Activated naive CD4-positive, alpha-beta T cell treated with anti-CD3 and anti-CD28 coated beads for 36 hours (primary cell): ENCODE data around the gene KLK14. TPM values are rescaled to one million over a fixed set of nuclear protein-coding genes. Genes with fewer than 3 reads are reported as not detected.

Experiments
- CTCF ChIA-PET: fragments of 350-600 bp; sonication (Branson Sonifier 250); formaldehyde crosslinking; loops from one replicate; lab custom pipeline; 2021; ENCODE audit warnings: antibody characterized with exemption; lab: Charles Lee
- DNase-seq: peaks from one replicate; pipeline ENCODE4 v3.0.0-alpha.2; 2020
- H3K27ac Mint-ChIP-seq: one replicate; pipeline ENCODE4 v1.8.0; 2021; ENCODE audit warnings: mild to moderate bottlenecking, mixed read lengths
- H3K27me3 Mint-ChIP-seq: one replicate; pipeline ENCODE4 v1.8.0; 2021; ENCODE audit warnings: low read depth, mixed read lengths
- H3K36me3 Mint-ChIP-seq: one replicate; pipeline ENCODE4 v1.8.0; 2021; ENCODE audit warnings: low read depth, mixed read lengths
- H3K4me1 Mint-ChIP-seq: one replicate; pipeline ENCODE4 v1.8.0; 2021; ENCODE audit warnings: low read depth, mixed read lengths
- H3K4me3 Mint-ChIP-seq: one replicate; pipeline ENCODE4 v1.8.0; 2021; ENCODE audit warnings: mild to moderate bottlenecking, moderate library complexity, mixed read lengths
- H3K9me3 Mint-ChIP-seq: one replicate; pipeline ENCODE4 v1.8.0; 2021; ENCODE audit warnings: mixed read lengths
- intact Hi-C: fragments of 100-400 bp; cut with micrococcal nuclease; formaldehyde crosslinking; loops from one replicate; pipeline ENCODE4 v1.15.1; 2023
- total RNA-seq, 2 experiments: library from RNA; stranded (reverse); gene quantifications; one replicate each; pipeline ENCODE4 v1.2.3, GENCODE V29; 2021

Gene KLK14
- total RNA-seq, 2 experiments from 2014 or later: 0.69 to 0.79 TPM

DNA sequence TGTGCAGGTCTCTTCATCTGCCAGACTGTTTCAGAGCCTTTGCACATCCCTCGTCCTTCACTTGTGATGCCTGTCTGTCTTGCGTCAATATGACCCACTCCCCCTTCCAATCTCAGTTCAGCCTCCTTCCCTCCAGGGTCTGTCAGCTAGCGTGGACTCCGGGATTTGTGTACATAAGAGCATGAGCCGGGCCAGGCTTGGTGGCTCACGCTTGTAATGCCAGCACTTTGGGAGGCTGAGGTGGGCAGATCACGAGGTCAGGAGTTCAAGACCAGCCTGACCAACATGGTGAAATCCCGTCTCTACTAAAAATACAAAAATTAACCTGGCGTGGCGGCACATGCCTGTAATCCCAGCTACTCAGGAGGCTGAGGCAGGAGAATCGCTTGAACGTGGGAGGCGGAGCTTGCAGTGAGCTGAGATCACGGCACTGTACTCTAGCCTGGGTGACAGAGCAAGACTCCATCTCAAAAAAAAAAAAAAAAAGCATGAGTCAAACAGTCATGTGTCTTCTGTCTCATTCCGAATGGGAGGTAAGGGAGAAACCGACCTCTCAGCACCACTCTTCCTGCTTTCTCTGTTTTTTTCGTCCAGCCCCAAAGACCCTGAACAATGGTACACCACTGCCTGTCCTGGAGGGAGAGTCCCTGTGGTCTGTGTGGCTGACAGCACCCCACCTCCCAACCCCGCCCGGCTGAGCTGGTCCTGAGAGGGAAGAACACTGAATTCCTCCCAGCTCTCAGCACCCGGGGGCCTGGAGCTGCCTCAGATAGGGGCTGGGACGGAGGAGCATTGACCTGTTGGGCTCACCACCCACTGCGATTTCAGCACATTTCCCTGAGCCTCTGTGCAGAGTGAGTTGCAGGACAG is 39.7 kb upstream of the KLK14 start:
- Mint-ChIP-seq H3K9me3 (no peaks in the 10 kb centered on the region), H3K27me3 (no peaks in the 10 kb centered on the region), H3K36me3 (peaks cover 2% of the 10 kb centered on the region), H3K4me3 (peak overlapping the region; percentile 54), H3K4me1 (peaks cover 67% of the 10 kb centered on the region), H3K27ac (peak overlapping the region; percentile 11)
- CTCF ChIA-PET: no interaction called here
- no peak for DNase-seq
- intact Hi-C loops: no loop called here

GRCh38 chr19:51121257-51121656 is 38.6 kb upstream of the KLK14 start:
- H3K4me1 Mint-ChIP-seq: peaks cover 67% of the 10 kb centered on the region
- no peaks in the 10 kb centered on the region for H3K9me3 Mint-ChIP-seq
- no peak overlapping the region for H3K4me3 Mint-ChIP-seq
- H3K27ac Mint-ChIP-seq: peak overlapping the region; percentile 4
- H3K36me3 Mint-ChIP-seq: peaks cover 2% of the 10 kb centered on the region
- intact Hi-C loops: no loop called here
- no peak for DNase-seq
- H3K27me3 Mint-ChIP-seq: no peaks in the 10 kb centered on the region
- CTCF ChIA-PET: no interaction called here

DNA sequence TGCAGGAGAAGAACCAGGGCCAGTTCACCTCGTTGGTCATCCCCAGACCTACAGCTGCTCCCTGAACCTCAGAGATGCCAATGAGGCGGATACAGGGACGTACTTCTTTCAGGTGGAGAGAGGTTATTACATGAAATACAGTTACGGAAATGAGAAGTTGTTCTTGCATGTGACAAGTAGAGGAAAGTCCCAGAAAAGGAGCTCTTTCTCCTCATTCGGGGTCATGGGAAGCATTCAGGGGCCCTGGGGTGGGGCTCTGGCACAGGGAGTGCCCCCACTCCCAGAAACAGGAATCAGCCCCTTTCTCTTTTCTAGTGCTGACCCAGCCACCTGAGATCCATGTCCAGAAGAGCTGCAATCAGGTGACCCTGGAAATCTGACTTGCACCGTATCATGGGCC is 37.5 kb upstream of the KLK14 start:
- Mint-ChIP-seq H3K4me1 (peaks cover 69% of the 10 kb centered on the region), H3K4me3 (no peak overlapping the region), H3K27ac (no peak overlapping the region), H3K9me3 (no peaks in the 10 kb centered on the region), H3K27me3 (no peaks in the 10 kb centered on the region), H3K36me3 (peaks cover 2% of the 10 kb centered on the region)
- DNase-seq: no peak
- intact Hi-C loops: no loop called here
- CTCF ChIA-PET: interaction anchor here (0.6 to 1.0 kb wide), 2 partner anchors 38 to 559 kb away, joined by 4 to 6 read pairs; no protein-coding TSS in a partner anchor

GRCh38 chr19:51119611-51120010 is 36.9 kb upstream of the KLK14 start:
- H3K36me3 Mint-ChIP-seq: peaks cover 2% of the 10 kb centered on the region
- no peak for DNase-seq
- H3K9me3 Mint-ChIP-seq: no peaks in the 10 kb centered on the region
- no peak overlapping the region for H3K4me3 Mint-ChIP-seq
- CTCF ChIA-PET: interaction anchor here (1.0 kb wide), 1 partner anchor 39 kb away, joined by 4 read pairs; no protein-coding TSS in a partner anchor
- H3K27ac Mint-ChIP-seq: no peak overlapping the region
- no peaks in the 10 kb centered on the region for H3K27me3 Mint-ChIP-seq
- intact Hi-C loops: no loop called here
- H3K4me1 Mint-ChIP-seq: peaks cover 63% of the 10 kb centered on the region

DNA sequence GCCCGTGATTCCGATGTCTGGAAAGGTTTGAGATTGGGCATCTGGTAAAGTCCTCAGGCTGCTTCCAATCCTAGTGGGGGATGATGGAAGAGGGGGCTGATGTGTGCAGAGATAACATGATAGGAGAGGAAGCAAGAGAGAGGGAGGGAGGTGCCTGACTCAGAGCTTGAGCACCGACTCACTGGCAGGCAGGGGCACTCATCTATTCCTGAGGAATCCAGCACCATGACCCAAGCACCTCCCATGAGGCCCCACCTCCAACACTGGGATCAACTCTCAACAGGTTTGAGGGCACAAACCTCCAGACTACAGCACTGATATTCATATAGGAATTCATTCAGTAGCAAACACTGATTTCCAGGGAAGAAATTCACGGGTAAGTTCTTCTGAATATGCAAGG is 36.4 kb upstream of the KLK14 start:
- no peak for DNase-seq
- intact Hi-C loops: no loop called here
- Mint-ChIP-seq H3K36me3 (peaks cover 2% of the 10 kb centered on the region), H3K27me3 (no peaks in the 10 kb centered on the region), H3K9me3 (no peaks in the 10 kb centered on the region), H3K4me1 (peaks cover 58% of the 10 kb centered on the region), H3K4me3 (no peak overlapping the region), H3K27ac (no peak overlapping the region)
- CTCF ChIA-PET: no interaction called here

GRCh38 chr19:51116736-51117286 is 34.1 kb upstream of the KLK14 start:
- intact Hi-C loops: no loop called here
- Mint-ChIP-seq H3K27me3 (no peaks in the 10 kb centered on the region), H3K4me1 (peaks cover 35% of the 10 kb centered on the region), H3K9me3 (no peaks in the 10 kb centered on the region), H3K4me3 (no peak overlapping the region), H3K27ac (peak overlapping the region; percentile 68), H3K36me3 (peaks cover 2% of the 10 kb centered on the region)
- CTCF ChIA-PET: no interaction called here
- DNase-seq: peak; percentile 55

- Mint-ChIP-seq H3K4me3 (no peak overlapping the region), H3K27me3 (no peaks in the 10 kb centered on the region), H3K27ac (no peak overlapping the region), H3K36me3 (no peaks in the 10 kb centered on the region), H3K9me3 (no peaks in the 10 kb centered on the region), H3K4me1 (peaks cover 27% of the 10 kb centered on the region)
- DNase-seq: peak; percentile 61
- intact Hi-C loops: loop anchor here (1.0 to 5.0 kb wide), 6 partner anchors 9 to 328 kb away; partner anchors contain the start of genes CLDND2 and ETFB
- CTCF ChIA-PET: interaction anchor here (1.5 kb wide), 1 partner anchor 44 kb away, joined by 5 read pairs; no protein-coding TSS in a partner anchor
These were observed 31.5 kb upstream of the KLK14 start for GRCh38 chr19:51114087-51114729.

- H3K27me3 Mint-ChIP-seq: no peaks in the 10 kb centered on the region
- H3K27ac Mint-ChIP-seq: no peak overlapping the region
- intact Hi-C loops: loop anchor here (5.0 kb wide), 2 partner anchors 256 to 331 kb away; partner anchors contain the start of genes CLDND2 and ETFB
- H3K9me3 Mint-ChIP-seq: no peaks in the 10 kb centered on the region
- peaks cover 6% of the 10 kb centered on the region for H3K36me3 Mint-ChIP-seq
- peaks cover 29% of the 10 kb centered on the region for H3K4me1 Mint-ChIP-seq
- no peak overlapping the region for H3K4me3 Mint-ChIP-seq
- no peak for DNase-seq
- CTCF ChIA-PET: no interaction called here
These were observed 28.9 kb upstream of the KLK14 start for GRCh38 chr19:51111606-51112005.

GRCh38 chr19:51110666-51110971 is 27.9 kb upstream of the KLK14 start:
- intact Hi-C loops: loop anchor here (5.0 kb wide), 2 partner anchors 257 to 332 kb away; partner anchors contain the start of genes CLDND2 and ETFB
- no peak for DNase-seq
- Mint-ChIP-seq H3K4me3 (no peak overlapping the region), H3K36me3 (peaks cover 12% of the 10 kb centered on the region), H3K4me1 (peaks cover 27% of the 10 kb centered on the region), H3K27ac (no peak overlapping the region), H3K9me3 (no peaks in the 10 kb centered on the region), H3K27me3 (no peaks in the 10 kb centered on the region)
- CTCF ChIA-PET: no interaction called here

DNA sequence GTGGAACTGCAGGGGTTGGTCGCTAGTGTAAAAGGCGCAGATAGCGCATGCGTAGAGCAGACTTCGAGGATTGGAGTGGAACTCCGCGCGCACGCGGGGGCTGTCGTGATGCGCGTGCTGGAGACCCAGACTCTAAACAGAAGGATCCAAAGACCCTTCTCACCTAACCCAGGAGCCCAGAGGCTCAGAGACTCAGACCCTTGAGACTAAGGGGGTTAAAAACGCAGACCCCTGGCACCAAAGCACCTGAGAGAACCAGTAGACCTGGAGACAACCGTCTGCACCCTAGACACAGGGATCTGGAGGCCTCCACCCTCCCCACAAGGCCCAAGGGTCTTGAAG is 26.1 kb upstream of the KLK14 start:
- H3K9me3 Mint-ChIP-seq: no peaks in the 10 kb centered on the region
- CTCF ChIA-PET: interaction anchor here (0.7 to 0.8 kb wide), 2 partner anchors 8 to 50 kb away, joined by 3 to 5 read pairs; no protein-coding TSS in a partner anchor
- H3K4me1 Mint-ChIP-seq: peaks cover 39% of the 10 kb centered on the region
- H3K27me3 Mint-ChIP-seq: no peaks in the 10 kb centered on the region
- intact Hi-C loops: loop anchor here (1.0 to 10.0 kb wide), 4 partner anchors 306 to 597 kb away; partner anchors contain the start of genes CLEC11A and JOSD2
- H3K36me3 Mint-ChIP-seq: peaks cover 18% of the 10 kb centered on the region
- peak overlapping the region; percentile 84 for H3K27ac Mint-ChIP-seq
- no peak for DNase-seq
- H3K4me3 Mint-ChIP-seq: peak overlapping the region; percentile 98

GRCh38 chr19:51108066-51108804 is 25.5 kb upstream of the KLK14 start, which contains the start of gene CTU1:
Gene CTU1, minus strand, starts transcription at chr19:51108409. Its CDS starts 3,840 bp downstream, at chr19:51104569.
- peak within 1 kb of the TSS; percentile 98 for H3K4me3 Mint-ChIP-seq
- no peaks in the 10 kb centered on the region for H3K27me3 Mint-ChIP-seq
- CTCF ChIA-PET: interaction anchor here (0.8 kb wide), 1 partner anchor 51 kb away, joined by 3 read pairs; no protein-coding TSS in a partner anchor
- intact Hi-C loops: loop anchor here (1.0 to 10.0 kb wide), 4 partner anchors 306 to 597 kb away; partner anchors contain the start of genes CLEC11A and JOSD2
- H3K9me3 Mint-ChIP-seq: no peaks in the 10 kb centered on the region
- peaks cover 40% of the 10 kb centered on the region for H3K4me1 Mint-ChIP-seq
- H3K27ac Mint-ChIP-seq: peak within 1 kb of the TSS; percentile 84
- peaks cover 19% of the 10 kb centered on the region for H3K36me3 Mint-ChIP-seq
- peak; percentile 99 for DNase-seq
